A549 treated with RU486 at 1 μM for 4 hours (cell line): ENCODE measurements around the gene DNAAF3. TPM values are rescaled to one million over a fixed set of nuclear protein-coding genes. Genes with fewer than 3 reads are reported as not detected.

ENCODE experiments used
- total RNA-seq: library from RNA; stranded (reverse); fragments of 200-300 nt; extraction: Qiagen RNA extraction; gene quantifications from 5 replicates; pipeline ENCODE4 v1.2.3, GENCODE V29; 2022; ENCODE audit warnings: low read depth

The DNAAF3 gene
- total RNA-seq = 5.2 to 8.6 TPM (median 7.0 TPM) in 5 replicates

GRCh38 chr19:55166530-55167268, at the start of gene DNAAF3:
Gene DNAAF3, minus strand, starts transcription at chr19:55166613. Its CDS starts 200 bp downstream, at chr19:55166413.

DNA sequence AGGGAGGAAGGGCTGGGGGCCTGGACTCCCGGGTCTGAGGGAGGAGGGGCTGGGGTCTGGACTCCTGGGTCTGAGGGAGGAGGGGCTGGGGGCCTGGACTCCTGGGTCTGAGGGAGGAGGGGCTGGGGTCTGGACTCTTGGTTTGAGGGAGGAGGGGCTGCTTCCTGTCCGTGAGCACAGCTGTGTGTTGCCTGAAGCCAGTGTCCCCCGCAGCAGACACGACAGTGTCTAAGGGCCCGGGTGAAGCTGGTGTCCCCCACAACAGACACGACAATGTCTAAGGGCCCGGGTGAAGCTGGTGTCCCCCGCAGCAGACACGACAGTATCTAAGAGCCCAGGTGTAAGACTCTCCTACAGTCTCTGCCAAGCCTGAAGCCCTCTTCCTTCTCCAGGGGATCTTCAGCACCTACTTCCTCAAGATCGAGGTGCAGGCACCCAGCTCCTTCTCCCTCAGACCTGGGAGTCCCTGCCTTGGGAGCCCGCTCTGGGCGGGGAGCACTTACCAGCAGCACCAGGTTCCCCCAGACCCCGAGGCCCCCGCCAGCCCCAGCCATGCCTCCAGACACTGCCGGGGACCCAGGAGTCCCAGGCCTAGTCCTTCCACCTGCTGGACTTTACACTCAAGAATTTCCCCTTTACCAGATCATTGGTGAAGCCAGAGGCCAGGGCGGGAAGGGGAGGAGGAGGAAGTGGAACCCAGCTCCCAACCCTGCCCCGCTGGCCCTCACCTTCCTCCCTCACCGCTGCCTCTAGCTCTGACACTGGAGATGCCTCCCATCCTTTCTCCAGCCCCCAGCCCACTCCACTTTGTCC, 42.7 kb upstream of the DNAAF3 start, which contains the start of gene PTPRH:
Gene PTPRH, minus strand, starts transcription at position 622 of the 813 bp plus-strand sequence. Its CDS starts 68 bp downstream, at position 554.

GRCh38 chr19:55179606-55180484, 13.4 kb upstream of the DNAAF3 start, which contains the start of gene SYT5:
Gene SYT5, minus strand, starts transcription at chr19:55180289. Its CDS starts 1,248 bp downstream, at chr19:55179041.

DNA sequence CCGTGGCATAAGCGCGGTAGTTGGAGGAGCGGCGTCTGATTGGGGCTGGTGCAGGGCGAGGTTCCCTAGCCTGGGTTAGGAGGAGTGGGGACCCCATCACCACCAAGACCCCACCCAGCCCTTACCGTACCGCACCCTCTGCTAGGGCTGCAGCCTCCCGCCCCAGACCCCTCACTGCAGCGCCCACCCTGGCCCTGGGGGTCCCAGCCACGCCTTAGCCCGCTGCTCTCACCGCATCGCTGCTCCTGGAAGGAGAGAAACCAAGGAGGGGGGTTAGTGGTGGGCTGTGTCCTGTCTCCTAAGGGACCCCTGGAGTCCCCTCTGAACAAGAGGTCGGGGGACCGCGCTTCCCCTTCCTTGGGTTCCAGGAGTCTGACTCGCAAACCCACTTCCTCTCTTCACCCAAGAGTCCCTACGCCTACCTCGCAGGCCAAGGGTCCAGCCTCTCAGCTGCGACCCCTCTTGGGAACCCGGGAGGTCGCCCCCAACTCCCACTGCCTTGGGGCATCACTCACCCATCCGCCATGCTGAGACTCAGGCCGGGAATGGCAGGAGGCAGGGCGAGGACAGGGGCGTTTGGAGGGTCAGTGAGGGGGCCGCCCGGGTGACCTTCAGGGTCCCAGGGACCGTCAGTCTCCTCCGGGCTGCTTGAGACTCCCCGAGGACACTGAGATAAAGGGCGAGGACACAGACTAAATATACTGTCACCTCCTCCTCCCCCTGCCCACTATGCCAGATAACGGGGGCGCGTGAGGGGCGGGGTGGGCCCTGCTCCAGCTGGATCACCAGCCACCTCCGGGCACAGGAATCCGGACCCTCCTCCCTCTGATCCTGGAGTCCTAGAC, 9.1 kb downstream of the DNAAF3 start, which contains the start of gene TNNI3:
Gene TNNI3, minus strand, starts transcription at position 669 of the 845 bp plus-strand sequence. Its CDS starts 143 bp downstream, at position 526.

DNA sequence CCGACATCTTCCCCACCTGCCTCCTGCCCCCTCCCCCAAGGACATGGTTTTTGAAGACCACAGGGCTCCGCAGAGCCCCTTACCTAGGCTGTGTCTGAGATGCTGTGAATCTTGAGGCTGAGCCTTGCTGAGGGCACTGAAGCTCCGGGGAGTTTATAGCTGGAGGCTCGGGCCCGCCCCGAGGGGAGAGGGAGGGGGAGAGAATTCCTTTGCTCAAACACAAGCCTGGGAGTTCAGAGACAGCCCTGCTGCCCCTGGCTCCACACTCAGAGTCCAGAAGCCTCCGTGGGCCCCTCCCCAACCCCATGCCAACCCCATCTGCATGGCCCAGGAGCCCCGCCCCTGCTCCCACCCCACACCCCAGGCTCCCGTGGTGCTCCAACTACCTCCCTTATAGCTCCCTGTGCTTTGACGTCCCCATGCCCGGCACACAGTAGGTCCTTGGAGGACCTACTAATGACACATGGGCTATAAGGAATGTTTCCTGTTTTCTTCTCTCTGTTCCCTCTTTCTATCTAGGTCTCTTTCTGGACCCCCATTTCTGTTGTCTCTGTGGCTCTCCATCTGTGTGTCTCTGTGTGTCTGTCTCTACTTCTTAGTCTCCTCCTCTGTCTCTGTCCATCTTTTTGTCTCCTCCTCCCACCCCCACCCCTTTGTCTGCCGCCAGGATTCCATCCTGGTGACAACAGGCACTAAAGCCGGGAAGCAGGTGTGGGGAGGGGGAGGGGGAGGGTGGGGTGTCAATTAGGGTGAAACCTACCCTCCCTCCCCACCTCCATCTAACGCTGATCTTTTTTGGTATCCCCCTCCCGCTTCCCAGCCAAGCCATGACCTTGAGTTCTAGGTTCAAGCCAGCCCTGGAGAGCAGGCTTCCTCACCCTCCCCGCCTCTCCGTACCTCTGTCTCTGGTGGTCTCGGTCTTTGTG, 17.1 kb downstream of the DNAAF3 start, which contains the start of gene TNNT1:
Gene TNNT1, minus strand, starts transcription at position 129 of the 926 bp plus-strand sequence. CDS start 2,049 bp downstream, outside the sequence.

GRCh38 chr19:55116859-55117662, 49.4 kb downstream of the DNAAF3 start, which contains the start of gene PPP1R12C:
Gene PPP1R12C, minus strand, starts transcription at chr19:55117637. Its CDS starts 94 bp downstream, at chr19:55117543.

Other genes starting within 250 kb of the DNAAF3 start
- not detected in 5 replicates for gene NLRP7, start 219.1 kb downstream of the DNAAF3 start, total RNA-seq
- gene NLRP2, start 200.2 kb downstream of the DNAAF3 start, total RNA-seq = 24.0 to 26.8 TPM (median 25.2 TPM) in 5 replicates
- 0.07 to 0.22 TPM (median 0.10 TPM) in 5 replicates for gene GP6, start 128.3 kb downstream of the DNAAF3 start, total RNA-seq
- 16.7 to 22.3 TPM (median 21.3 TPM) in 5 replicates for gene RDH13, start 103.5 kb downstream of the DNAAF3 start, total RNA-seq
- 4.6 to 5.7 TPM (median 5.2 TPM) in 5 replicates for gene EPS8L1, start 90.7 kb downstream of the DNAAF3 start, total RNA-seq
- 58.4 to 86.7 TPM (median 84.2 TPM) in 5 replicates for gene PPP1R12C, start 49.0 kb downstream of the DNAAF3 start, total RNA-seq
- 116 to 151 TPM (median 125 TPM) in 5 replicates for gene TNNT1, start 17.4 kb downstream of the DNAAF3 start, total RNA-seq
- 6.5 to 8.7 TPM (median 7.6 TPM) in 5 replicates for gene TNNI3, start 8.9 kb downstream of the DNAAF3 start, total RNA-seq
- 3.3 to 7.7 TPM (median 4.1 TPM) in 5 replicates for gene SYT5, start 13.7 kb upstream of the DNAAF3 start, total RNA-seq
- 3.7 to 5.2 TPM (median 4.3 TPM) in 5 replicates for gene PTPRH, start 42.9 kb upstream of the DNAAF3 start, total RNA-seq
- 3.3 to 5.6 TPM (median 5.2 TPM) in 5 replicates for gene TMEM86B, start 62.1 kb upstream of the DNAAF3 start, total RNA-seq
- gene PPP6R1, start 92.4 kb upstream of the DNAAF3 start, total RNA-seq = 90.1 to 134 TPM (median 119 TPM) in 5 replicates
- 119 to 147 TPM (median 136 TPM) in 5 replicates for gene HSPBP1, start 113.5 kb upstream of the DNAAF3 start, total RNA-seq
- 2.8 to 5.2 TPM (median 3.7 TPM) in 5 replicates for gene BRSK1, start 117.4 kb upstream of the DNAAF3 start, total RNA-seq
- gene TMEM150B, start 158.7 kb upstream of the DNAAF3 start, total RNA-seq = 0.13 TPM in 1 of 5 replicates, not detected in the others
- 5.2 to 10.5 TPM (median 8.2 TPM) in 5 replicates for gene KMT5C, start 173.3 kb upstream of the DNAAF3 start, total RNA-seq
- gene COX6B2, start 188.1 kb upstream of the DNAAF3 start, total RNA-seq = 0.50 to 4.3 TPM (median 1.4 TPM) in 5 replicates
- gene GARIN5B, start 196.6 kb upstream of the DNAAF3 start, total RNA-seq = 0.06 to 0.19 TPM (median 0.14 TPM) in 4 of 5 replicates, not detected in the other
- 37.5 to 64.5 TPM (median 50.0 TPM) in 5 replicates for gene IL11, start 203.8 kb upstream of the DNAAF3 start, total RNA-seq
- gene TMEM190, start 210.2 kb upstream of the DNAAF3 start, total RNA-seq = 0.85 to 2.5 TPM (median 1.5 TPM) in 5 replicates
- 3.2 to 11.8 TPM (median 11.4 TPM) in 5 replicates for gene TMEM238, start 217.7 kb upstream of the DNAAF3 start, total RNA-seq
- 2,587 to 3,378 TPM (median 2,939 TPM) in 5 replicates for gene RPL28, start 219.3 kb upstream of the DNAAF3 start, total RNA-seq
- 361 to 580 TPM (median 509 TPM) in 5 replicates for gene UBE2S, start 241.2 kb upstream of the DNAAF3 start, total RNA-seq